Chondrocyte (in vitro differentiated cells): Measurements from ENCODE around the gene GYPC. TPM values are rescaled to one million over a fixed set of nuclear protein-coding genes. Genes with fewer than 3 reads are reported as not detected.

ENCODE experiments used
- DNase-seq: peaks from one replicate; pipeline ENCODE4 v3.0.0; 2021; ENCODE audit warnings: mixed read lengths, low spot score
- H3K27ac Mint-ChIP-seq: one replicate; pipeline ENCODE4 v1.8.0; 2021; ENCODE audit warnings: mild to moderate bottlenecking, moderate library complexity, mixed read lengths; ENCODE audit not compliant: unreplicated experiment
- H3K27me3 Mint-ChIP-seq: 2 replicates; pipeline ENCODE4 v1.8.0; 2021; ENCODE audit warnings: low read depth, mixed read lengths
- H3K36me3 Mint-ChIP-seq: 2 replicates; pipeline ENCODE4 v1.8.0; 2021; ENCODE audit warnings: low read depth, mixed read lengths
- H3K4me1 Mint-ChIP-seq: 2 replicates; pipeline ENCODE4 v1.8.0; 2021; ENCODE audit warnings: low read depth, mild to moderate bottlenecking, mixed read lengths
- H3K4me3 Mint-ChIP-seq: one replicate; pipeline ENCODE4 v1.8.0; 2021; ENCODE audit warnings: mild to moderate bottlenecking, moderate library complexity, mixed read lengths; ENCODE audit not compliant: unreplicated experiment
- H3K9me3 Mint-ChIP-seq: 2 replicates; pipeline ENCODE4 v1.8.0; 2021; ENCODE audit warnings: low read depth, mixed read lengths
- CTCF ChIP-seq: fragments of 200-600 bp; sonication (generic); IDR thresholded peaks from 2 replicates; pipeline ENCODE4 v1.5.0; 2021; ENCODE audit warnings: antibody characterized with exemption, mild to moderate bottlenecking, moderate library complexity
- total RNA-seq: library from RNA; stranded (reverse); gene quantifications from 3 replicates; pipeline ENCODE4 v1.2.1, GENCODE V29; 2021

GYPC gene
- total RNA-seq, 1 donor from 2014 or later: 46.4 TPM

GRCh38 chr2:126656431-126657147, 631 bp downstream of the GYPC start:
- H3K36me3 Mint-ChIP-seq: peaks cover 2% of the 10 kb centered on the region
- no peaks in the 10 kb centered on the region for H3K27me3 Mint-ChIP-seq
- H3K4me3 Mint-ChIP-seq: peak overlapping the region; percentile 90
- H3K27ac Mint-ChIP-seq: peak overlapping the region; percentile 97
- no peaks in the 10 kb centered on the region for H3K9me3 Mint-ChIP-seq
- DNase-seq: no peak
- no peak for TF ChIP-seq CTCF
- peaks cover 42% of the 10 kb centered on the region for H3K4me1 Mint-ChIP-seq

- DNase-seq: no peak
- Mint-ChIP-seq H3K27me3 (no peaks in the 10 kb centered on the region), H3K9me3 (no peaks in the 10 kb centered on the region), H3K27ac (peak overlapping the region; percentile 97), H3K4me1 (peaks cover 42% of the 10 kb centered on the region), H3K4me3 (peak overlapping the region; percentile 90), H3K36me3 (peaks cover 2% of the 10 kb centered on the region)
- no peak for TF ChIP-seq CTCF
Measured at GRCh38 chr2:126657148-126657635, 1.2 kb downstream of the GYPC start.

- H3K9me3 Mint-ChIP-seq: no peaks in the 10 kb centered on the region
Measured at GRCh38 chr2:126657636-126658318, 1.8 kb downstream of the GYPC start.

GRCh38 chr2:126658319-126658904, 2.5 kb downstream of the GYPC start:
- Mint-ChIP-seq H3K27me3 (no peaks in the 10 kb centered on the region), H3K4me3 (peak overlapping the region; percentile 90), H3K9me3 (no peaks in the 10 kb centered on the region), H3K4me1 (peaks cover 49% of the 10 kb centered on the region), H3K36me3 (peaks cover 2% of the 10 kb centered on the region), H3K27ac (peak overlapping the region; percentile 97)
- no peak for TF ChIP-seq CTCF
- no peak for DNase-seq

More at GRCh38 chr2:126657636-126658318, 1.8 kb downstream of the GYPC start:
- peaks cover 43% of the 10 kb centered on the region for H3K4me1 Mint-ChIP-seq
- no peak for TF ChIP-seq CTCF
- peaks cover 2% of the 10 kb centered on the region for H3K36me3 Mint-ChIP-seq
- H3K27me3 Mint-ChIP-seq: no peaks in the 10 kb centered on the region
- DNase-seq: no peak
- peak overlapping the region; percentile 97 for H3K27ac Mint-ChIP-seq
- peak overlapping the region; percentile 90 for H3K4me3 Mint-ChIP-seq

- H3K27ac Mint-ChIP-seq: peak overlapping the region; percentile 78
- no peaks in the 10 kb centered on the region for H3K9me3 Mint-ChIP-seq
- H3K36me3 Mint-ChIP-seq: peaks cover 4% of the 10 kb centered on the region
- H3K4me1 Mint-ChIP-seq: peaks cover 49% of the 10 kb centered on the region
- peak overlapping the region; percentile 14 for H3K4me3 Mint-ChIP-seq
- no peak for DNase-seq
- no peak for TF ChIP-seq CTCF
- H3K27me3 Mint-ChIP-seq: no peaks in the 10 kb centered on the region
Measured at GRCh38 chr2:126658905-126659561, 3.1 kb downstream of the GYPC start.
